ENCODE measurements around the gene STK39. TPM values are rescaled to one million over a fixed set of nuclear protein-coding genes. Genes with fewer than 3 reads are reported as not detected.

The STK39 gene
- polyA plus RNA-seq, 1 donor from 2014 or later: 9.5 TPM

DNA sequence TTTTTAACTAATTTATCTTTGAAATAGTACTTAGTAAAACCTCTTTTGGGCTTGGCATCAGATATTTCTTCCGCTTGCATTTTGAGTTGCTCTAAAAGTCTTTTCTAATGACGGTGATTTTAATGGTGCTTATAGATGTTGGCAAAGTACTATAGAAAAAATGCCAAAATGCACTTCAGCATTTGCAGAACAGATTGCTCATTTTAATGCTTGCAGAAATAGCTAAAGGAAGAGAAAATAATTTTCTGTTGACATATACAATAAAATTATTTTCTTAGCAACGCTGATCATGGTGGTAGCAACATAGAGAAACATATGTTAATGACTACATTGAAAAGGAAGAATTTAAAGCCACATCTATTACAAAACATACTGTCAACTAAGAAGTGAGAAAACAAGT is 170.7 kb downstream of the STK39 start:
- Histone ChIP-seq H3K9ac (ENCODE audit: low read length) (no peak overlapping the region), H4K20me1 (ENCODE audit: insufficient read depth) (no peaks in the 10 kb centered on the region), H3K27me3 (ENCODE audit: insufficient read depth, low read depth, low read length) (no peaks in the 10 kb centered on the region), H3K36me3 (ENCODE audit: insufficient read depth, low read length) (no peaks in the 10 kb centered on the region), H2AFZ (ENCODE audit: low read depth, low read length) (no peak overlapping the region), H3K27ac (ENCODE audit: low read length) (no peak overlapping the region), H3K4me3 (ENCODE audit: low read length) (no peak overlapping the region), H3K4me2 (ENCODE audit: low read length) (no peak overlapping the region), H3K9me3 (ENCODE audit: low read length) (no peaks in the 10 kb centered on the region), H3F3A (ENCODE audit: insufficient read depth, low read length, poor library complexity, severe bottlenecking) (no peaks in the 10 kb centered on the region), H3K9me2 (ENCODE audit: insufficient read depth, low read length) (no peaks in the 10 kb centered on the region), H3K79me2 (replicated peaks; ENCODE audit: insufficient read depth, low read length) (no peaks in the 10 kb centered on the region)
- TF ChIP-seq SMC3 (conservative IDR thresholded peaks at IDR 0.05; ENCODE audit: poor library complexity) (no peak), RAD21 (conservative IDR thresholded peaks at IDR 0.05) (no peak), POLR2AphosphoS5 (IDR thresholded peaks at IDR 0.05) (no peak), EP300 (conservative IDR thresholded peaks at IDR 0.05; ENCODE audit: poor library complexity, severe bottlenecking) (no peak), TAF1 (IDR thresholded peaks at IDR 0.05; ENCODE audit: low read depth) (no peak), EZH2 (IDR thresholded peaks at IDR 0.05; ENCODE audit: borderline replicate concordance, insufficient read depth, low read length, poor library complexity, severe bottlenecking) (no peak), MXI1 (conservative IDR thresholded peaks at IDR 0.05; ENCODE audit: poor library complexity, severe bottlenecking) (no peak)
- TF ChIP-seq, protein P1, sequence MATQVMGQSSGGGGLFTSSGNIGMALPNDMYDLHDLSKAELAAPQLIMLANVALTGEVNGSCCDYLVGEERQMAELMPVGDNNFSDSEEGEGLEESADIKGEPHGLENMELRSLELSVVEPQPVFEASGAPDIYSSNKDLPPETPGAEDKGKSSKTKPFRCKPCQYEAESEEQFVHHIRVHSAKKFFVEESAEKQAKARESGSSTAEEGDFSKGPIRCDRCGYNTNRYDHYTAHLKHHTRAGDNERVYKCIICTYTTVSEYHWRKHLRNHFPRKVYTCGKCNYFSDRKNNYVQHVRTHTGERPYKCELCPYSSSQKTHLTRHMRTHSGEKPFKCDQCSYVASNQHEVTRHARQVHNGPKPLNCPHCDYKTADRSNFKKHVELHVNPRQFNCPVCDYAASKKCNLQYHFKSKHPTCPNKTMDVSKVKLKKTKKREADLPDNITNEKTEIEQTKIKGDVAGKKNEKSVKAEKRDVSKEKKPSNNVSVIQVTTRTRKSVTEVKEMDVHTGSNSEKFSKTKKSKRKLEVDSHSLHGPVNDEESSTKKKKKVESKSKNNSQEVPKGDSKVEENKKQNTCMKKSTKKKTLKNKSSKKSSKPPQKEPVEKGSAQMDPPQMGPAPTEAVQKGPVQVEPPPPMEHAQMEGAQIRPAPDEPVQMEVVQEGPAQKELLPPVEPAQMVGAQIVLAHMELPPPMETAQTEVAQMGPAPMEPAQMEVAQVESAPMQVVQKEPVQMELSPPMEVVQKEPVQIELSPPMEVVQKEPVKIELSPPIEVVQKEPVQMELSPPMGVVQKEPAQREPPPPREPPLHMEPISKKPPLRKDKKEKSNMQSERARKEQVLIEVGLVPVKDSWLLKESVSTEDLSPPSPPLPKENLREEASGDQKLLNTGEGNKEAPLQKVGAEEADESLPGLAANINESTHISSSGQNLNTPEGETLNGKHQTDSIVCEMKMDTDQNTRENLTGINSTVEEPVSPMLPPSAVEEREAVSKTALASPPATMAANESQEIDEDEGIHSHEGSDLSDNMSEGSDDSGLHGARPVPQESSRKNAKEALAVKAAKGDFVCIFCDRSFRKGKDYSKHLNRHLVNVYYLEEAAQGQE (IDR thresholded peaks at IDR 0.05; ENCODE audit: borderline replicate concordance): no peak
- TF ChIP-seq, protein P2, sequence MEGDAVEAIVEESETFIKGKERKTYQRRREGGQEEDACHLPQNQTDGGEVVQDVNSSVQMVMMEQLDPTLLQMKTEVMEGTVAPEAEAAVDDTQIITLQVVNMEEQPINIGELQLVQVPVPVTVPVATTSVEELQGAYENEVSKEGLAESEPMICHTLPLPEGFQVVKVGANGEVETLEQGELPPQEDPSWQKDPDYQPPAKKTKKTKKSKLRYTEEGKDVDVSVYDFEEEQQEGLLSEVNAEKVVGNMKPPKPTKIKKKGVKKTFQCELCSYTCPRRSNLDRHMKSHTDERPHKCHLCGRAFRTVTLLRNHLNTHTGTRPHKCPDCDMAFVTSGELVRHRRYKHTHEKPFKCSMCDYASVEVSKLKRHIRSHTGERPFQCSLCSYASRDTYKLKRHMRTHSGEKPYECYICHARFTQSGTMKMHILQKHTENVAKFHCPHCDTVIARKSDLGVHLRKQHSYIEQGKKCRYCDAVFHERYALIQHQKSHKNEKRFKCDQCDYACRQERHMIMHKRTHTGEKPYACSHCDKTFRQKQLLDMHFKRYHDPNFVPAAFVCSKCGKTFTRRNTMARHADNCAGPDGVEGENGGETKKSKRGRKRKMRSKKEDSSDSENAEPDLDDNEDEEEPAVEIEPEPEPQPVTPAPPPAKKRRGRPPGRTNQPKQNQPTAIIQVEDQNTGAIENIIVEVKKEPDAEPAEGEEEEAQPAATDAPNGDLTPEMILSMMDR (IDR thresholded peaks at IDR 0.05; ENCODE audit: poor library complexity, severe bottlenecking): no peak

DNA sequence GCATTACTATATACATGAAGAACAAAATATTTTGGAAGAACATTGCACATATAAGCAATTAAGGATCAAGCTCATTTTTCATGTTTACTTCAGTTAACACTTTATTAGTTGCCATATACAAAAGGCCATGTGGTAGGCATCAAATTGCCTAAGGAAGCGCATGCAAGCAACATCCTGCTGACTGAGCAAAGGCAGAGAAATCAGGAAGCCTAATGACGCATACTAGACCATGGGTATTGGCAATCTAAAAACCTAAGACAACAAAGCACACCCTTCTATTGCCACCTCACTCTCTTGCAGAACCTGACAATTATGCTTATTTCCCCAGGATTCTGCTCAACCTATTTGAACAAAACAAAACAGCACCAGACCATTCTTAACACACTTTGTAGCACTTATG is 171.9 kb downstream of the STK39 start:
- no peak overlapping the region for H3K4me3 ChIP-seq (ENCODE audit: low read length)
- H3K36me3 ChIP-seq (ENCODE audit: insufficient read depth, low read length): no peaks in the 10 kb centered on the region

More for the DNA sequence above, 171.9 kb downstream of the STK39 start:
- no peaks in the 10 kb centered on the region for H3F3A ChIP-seq (ENCODE audit: insufficient read depth, low read length, poor library complexity, severe bottlenecking)
- no peak overlapping the region for H3K9ac ChIP-seq (ENCODE audit: low read length)
- H3K27me3 ChIP-seq (ENCODE audit: insufficient read depth, low read depth, low read length): no peaks in the 10 kb centered on the region
- H2AFZ ChIP-seq (ENCODE audit: low read depth, low read length): no peak overlapping the region
- TF ChIP-seq POLR2AphosphoS5 (IDR thresholded peaks at IDR 0.05) (no peak), SMC3 (conservative IDR thresholded peaks at IDR 0.05; ENCODE audit: poor library complexity) (no peak), RAD21 (conservative IDR thresholded peaks at IDR 0.05) (no peak), EP300 (conservative IDR thresholded peaks at IDR 0.05; ENCODE audit: poor library complexity, severe bottlenecking) (no peak), EZH2 (IDR thresholded peaks at IDR 0.05; ENCODE audit: borderline replicate concordance, insufficient read depth, low read length, poor library complexity, severe bottlenecking) (no peak), MXI1 (conservative IDR thresholded peaks at IDR 0.05; ENCODE audit: poor library complexity, severe bottlenecking) (no peak), TAF1 (IDR thresholded peaks at IDR 0.05; ENCODE audit: low read depth) (no peak)
- TF ChIP-seq, protein P1 (IDR thresholded peaks at IDR 0.05; ENCODE audit: borderline replicate concordance): no peak
- TF ChIP-seq, protein P2 (IDR thresholded peaks at IDR 0.05; ENCODE audit: poor library complexity, severe bottlenecking): no peak
- H3K79me2 ChIP-seq (replicated peaks; ENCODE audit: insufficient read depth, low read length): no peaks in the 10 kb centered on the region
- no peak overlapping the region for H3K4me2 ChIP-seq (ENCODE audit: low read length)
- no peak overlapping the region for H3K27ac ChIP-seq (ENCODE audit: low read length)
- H3K9me3 ChIP-seq (ENCODE audit: low read length): no peaks in the 10 kb centered on the region
- no peaks in the 10 kb centered on the region for H3K9me2 ChIP-seq (ENCODE audit: insufficient read depth, low read length)
- H4K20me1 ChIP-seq (ENCODE audit: insufficient read depth): no peaks in the 10 kb centered on the region
